Chondrocyte (in vitro differentiated cells): Measurements from ENCODE around the gene H2AZ2. TPM values are rescaled to one million over a fixed set of nuclear protein-coding genes. Genes with fewer than 3 reads are reported as not detected.

ENCODE experiments used
- DNase-seq: peaks from one replicate; pipeline ENCODE4 v3.0.0; 2021; ENCODE audit warnings: mixed read lengths, low spot score
- H3K27ac Mint-ChIP-seq: one replicate; pipeline ENCODE4 v1.8.0; 2021; ENCODE audit warnings: mild to moderate bottlenecking, moderate library complexity, mixed read lengths; ENCODE audit not compliant: unreplicated experiment
- H3K27me3 Mint-ChIP-seq: 2 replicates; pipeline ENCODE4 v1.8.0; 2021; ENCODE audit warnings: low read depth, mixed read lengths
- H3K36me3 Mint-ChIP-seq: 2 replicates; pipeline ENCODE4 v1.8.0; 2021; ENCODE audit warnings: low read depth, mixed read lengths
- H3K4me1 Mint-ChIP-seq: 2 replicates; pipeline ENCODE4 v1.8.0; 2021; ENCODE audit warnings: low read depth, mild to moderate bottlenecking, mixed read lengths
- H3K4me3 Mint-ChIP-seq: one replicate; pipeline ENCODE4 v1.8.0; 2021; ENCODE audit warnings: mild to moderate bottlenecking, moderate library complexity, mixed read lengths; ENCODE audit not compliant: unreplicated experiment
- H3K9me3 Mint-ChIP-seq: 2 replicates; pipeline ENCODE4 v1.8.0; 2021; ENCODE audit warnings: low read depth, mixed read lengths
- total RNA-seq: library from RNA; stranded (reverse); gene quantifications from 3 replicates; pipeline ENCODE4 v1.2.1, GENCODE V29; 2021
- TF ChIP-seq, protein P1 (sequence below): fragments of 200-600 bp; sonication (generic); IDR thresholded peaks from 2 replicates; pipeline ENCODE4 v1.5.0; 2021; ENCODE audit warnings: antibody characterized with exemption, mild to moderate bottlenecking, moderate library complexity

The H2AZ2 gene
- total RNA-seq, 1 donor from 2014 or later = 119 TPM

DNA sequence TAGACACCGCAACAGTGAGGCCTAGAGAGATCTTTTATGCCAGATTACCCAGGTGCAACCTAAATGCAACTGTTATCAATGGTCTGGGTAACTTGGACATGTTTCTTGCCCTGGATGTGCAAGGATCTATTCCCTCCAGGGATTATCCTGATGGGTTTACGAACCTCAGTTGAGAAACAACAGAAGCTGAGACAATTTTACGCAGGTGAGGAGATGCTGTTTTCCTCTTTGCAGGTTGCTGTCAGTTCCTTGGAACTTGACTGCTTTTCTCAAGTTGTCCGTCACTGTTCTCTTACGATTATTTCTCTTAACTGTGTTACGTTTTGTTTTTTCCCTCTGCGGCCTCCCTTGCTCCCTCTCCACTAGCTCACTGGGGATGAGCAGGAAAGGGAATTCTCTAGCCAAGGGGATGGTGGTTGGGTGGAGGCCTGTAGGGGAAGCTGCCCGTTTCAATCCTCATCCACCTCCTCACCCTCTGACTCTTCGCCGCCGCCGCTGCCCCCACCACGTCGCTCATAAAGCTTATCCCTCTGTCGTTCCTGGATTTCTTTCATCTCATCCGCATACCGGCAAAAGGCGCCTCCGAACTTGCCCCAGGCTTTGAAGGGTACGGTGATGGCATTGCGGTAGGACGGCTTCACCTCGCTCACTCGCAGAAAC is 36.2 kb upstream of the H2AZ2 start:
- H3K27me3 Mint-ChIP-seq = no peaks in the 10 kb centered on the region
- peaks cover 10% of the 10 kb centered on the region for H3K36me3 Mint-ChIP-seq
- H3K9me3 Mint-ChIP-seq = no peaks in the 10 kb centered on the region
- DNase-seq = no peak
- peak overlapping the region; percentile 95 for H3K4me3 Mint-ChIP-seq
- TF ChIP-seq, protein P1, sequence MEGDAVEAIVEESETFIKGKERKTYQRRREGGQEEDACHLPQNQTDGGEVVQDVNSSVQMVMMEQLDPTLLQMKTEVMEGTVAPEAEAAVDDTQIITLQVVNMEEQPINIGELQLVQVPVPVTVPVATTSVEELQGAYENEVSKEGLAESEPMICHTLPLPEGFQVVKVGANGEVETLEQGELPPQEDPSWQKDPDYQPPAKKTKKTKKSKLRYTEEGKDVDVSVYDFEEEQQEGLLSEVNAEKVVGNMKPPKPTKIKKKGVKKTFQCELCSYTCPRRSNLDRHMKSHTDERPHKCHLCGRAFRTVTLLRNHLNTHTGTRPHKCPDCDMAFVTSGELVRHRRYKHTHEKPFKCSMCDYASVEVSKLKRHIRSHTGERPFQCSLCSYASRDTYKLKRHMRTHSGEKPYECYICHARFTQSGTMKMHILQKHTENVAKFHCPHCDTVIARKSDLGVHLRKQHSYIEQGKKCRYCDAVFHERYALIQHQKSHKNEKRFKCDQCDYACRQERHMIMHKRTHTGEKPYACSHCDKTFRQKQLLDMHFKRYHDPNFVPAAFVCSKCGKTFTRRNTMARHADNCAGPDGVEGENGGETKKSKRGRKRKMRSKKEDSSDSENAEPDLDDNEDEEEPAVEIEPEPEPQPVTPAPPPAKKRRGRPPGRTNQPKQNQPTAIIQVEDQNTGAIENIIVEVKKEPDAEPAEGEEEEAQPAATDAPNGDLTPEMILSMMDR = peak; percentile 17
- peak overlapping the region; percentile 97 for H3K27ac Mint-ChIP-seq
- H3K4me1 Mint-ChIP-seq = peaks cover 58% of the 10 kb centered on the region

DNA sequence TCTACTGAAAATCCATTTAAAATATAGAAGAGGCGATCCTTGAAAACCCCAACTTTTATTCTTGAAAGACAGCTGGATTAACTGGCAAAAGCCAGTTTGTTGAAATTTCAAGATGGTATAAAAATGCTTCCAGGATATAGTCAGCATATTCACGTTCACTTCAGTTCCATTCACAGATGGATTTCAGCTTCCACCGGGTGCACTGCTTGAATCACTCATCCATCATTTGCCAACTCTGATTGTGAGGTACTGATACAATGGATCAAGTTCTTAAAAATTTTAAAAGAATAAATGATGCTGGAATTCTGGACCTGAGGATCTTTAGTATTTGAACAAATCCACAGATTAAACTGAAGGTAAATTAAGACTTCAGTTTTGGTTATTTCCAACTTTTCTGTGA is 35.0 kb upstream of the H2AZ2 start:
- TF ChIP-seq, protein P1 = no peak
- Mint-ChIP-seq H3K27me3 (no peaks in the 10 kb centered on the region), H3K9me3 (no peaks in the 10 kb centered on the region), H3K36me3 (peaks cover 10% of the 10 kb centered on the region), H3K4me1 (peaks cover 67% of the 10 kb centered on the region), H3K27ac (peak overlapping the region; percentile 84), H3K4me3 (peak overlapping the region; percentile 95)
- no peak for DNase-seq

DNA sequence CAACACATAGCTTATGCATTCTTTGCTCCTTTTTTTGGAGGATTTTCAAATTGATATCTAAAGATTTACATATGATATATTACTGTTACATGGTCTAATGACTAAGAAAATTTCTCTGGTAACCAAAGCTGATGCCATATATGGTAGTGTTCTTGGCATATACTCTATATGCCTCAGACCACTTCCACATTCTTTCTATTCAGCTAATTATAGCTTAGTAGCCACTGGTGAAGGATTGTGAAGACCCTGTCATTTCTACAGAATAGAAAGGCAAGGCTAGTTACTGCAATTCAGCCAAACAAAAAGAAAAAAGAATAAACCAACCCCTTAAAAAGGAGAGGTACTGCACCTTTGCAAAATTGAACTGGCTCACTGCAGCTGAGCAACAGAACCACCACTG is 33.7 kb upstream of the H2AZ2 start:
- TF ChIP-seq, protein P1 = no peak
- no peak for DNase-seq
- peaks cover 77% of the 10 kb centered on the region for H3K4me1 Mint-ChIP-seq
- peaks cover 10% of the 10 kb centered on the region for H3K36me3 Mint-ChIP-seq
- no peaks in the 10 kb centered on the region for H3K9me3 Mint-ChIP-seq
- H3K27ac Mint-ChIP-seq = peak overlapping the region; percentile 84
- no peaks in the 10 kb centered on the region for H3K27me3 Mint-ChIP-seq
- peak overlapping the region; percentile 95 for H3K4me3 Mint-ChIP-seq

DNA sequence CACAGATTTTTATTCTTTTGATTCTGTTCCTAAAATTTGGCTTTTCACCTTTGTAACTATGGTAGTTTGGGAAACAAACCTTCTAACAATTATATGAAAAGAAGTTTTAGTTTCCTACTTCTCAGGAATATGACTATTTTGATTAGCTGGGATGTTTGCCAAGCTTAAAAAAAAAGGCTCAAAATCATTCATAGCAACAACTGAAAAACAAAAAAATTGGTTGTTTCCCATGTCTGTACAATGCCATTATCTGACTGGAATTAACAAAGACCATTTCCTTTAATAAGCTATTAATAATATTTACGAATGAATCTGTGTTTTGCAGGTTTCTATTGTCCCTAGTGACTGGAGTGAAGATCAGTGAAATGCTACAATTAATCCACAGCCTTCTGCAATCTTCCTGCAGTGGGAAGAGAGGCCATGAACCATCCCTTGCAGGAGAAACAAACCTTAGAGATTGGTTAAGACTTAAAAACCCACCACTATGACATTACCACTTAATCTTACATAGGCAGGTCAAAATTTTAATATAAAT is 33.2 kb upstream of the H2AZ2 start:
- DNase-seq = no peak
- peak overlapping the region; percentile 84 for H3K27ac Mint-ChIP-seq
- peaks cover 10% of the 10 kb centered on the region for H3K36me3 Mint-ChIP-seq
- peak overlapping the region; percentile 95 for H3K4me3 Mint-ChIP-seq
- H3K27me3 Mint-ChIP-seq = no peaks in the 10 kb centered on the region
- peaks cover 79% of the 10 kb centered on the region for H3K4me1 Mint-ChIP-seq
- TF ChIP-seq, protein P1 = no peak
- H3K9me3 Mint-ChIP-seq = no peaks in the 10 kb centered on the region

DNA sequence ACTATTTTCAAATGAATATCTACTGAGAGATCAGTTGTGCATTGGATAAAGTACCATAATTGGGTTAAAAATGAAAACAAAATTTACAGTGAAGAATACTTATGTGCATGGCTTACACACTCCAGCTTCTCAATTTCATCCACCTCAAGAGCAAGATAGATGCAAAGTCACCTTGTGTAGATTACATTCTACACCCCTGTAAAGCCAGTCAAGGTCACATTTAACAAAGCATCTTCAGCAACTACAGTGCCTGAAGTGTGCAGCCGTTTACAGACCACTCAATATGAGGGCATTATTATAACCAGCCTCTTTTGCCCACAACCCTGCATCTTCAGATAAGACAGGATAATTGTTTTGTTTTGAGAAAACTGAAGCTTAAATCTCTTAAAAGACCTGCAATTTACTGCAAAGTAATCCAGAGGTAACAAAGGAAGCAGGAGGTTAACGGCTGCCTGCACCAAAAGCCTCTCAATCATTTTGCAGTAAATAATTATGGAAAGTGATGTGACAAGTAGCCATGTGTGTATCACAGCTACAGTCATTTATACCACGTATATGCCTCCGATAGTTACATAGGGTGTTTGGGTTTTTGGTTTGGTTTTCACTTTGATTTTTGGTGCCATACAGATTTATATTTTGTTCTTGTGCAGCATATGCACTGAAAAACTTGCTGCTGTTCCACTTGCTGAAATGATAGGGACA is 32.6 kb upstream of the H2AZ2 start:
- TF ChIP-seq, protein P1 = no peak
- Mint-ChIP-seq H3K4me1 (peaks cover 79% of the 10 kb centered on the region), H3K9me3 (no peaks in the 10 kb centered on the region), H3K27me3 (no peaks in the 10 kb centered on the region), H3K4me3 (peak overlapping the region; percentile 95), H3K36me3 (peaks cover 8% of the 10 kb centered on the region), H3K27ac (peak overlapping the region; percentile 84)
- DNase-seq = no peak
